Femur (tissue), 1 donor: ENCODE measurements around the gene ATP1A3.
"Not testable (repeated sequence)": the region's sequence is repeated elsewhere in the genome, so short reads cannot be mapped to it uniquely, and the experiment has no call there.

Source experiments
- DNase-seq: peaks from one replicate; pipeline ENCODE4 v3.0.0-alpha.2; 2017

The ATP1A3 gene

GRCh38 chr19:42010245-42011126, 16.5 kb upstream of the ATP1A3 start:
- no peak for DNase-seq

GRCh38 chr19:42006569-42006968, 12.5 kb upstream of the ATP1A3 start:
- DNase-seq = no peak

GRCh38 chr19:42005504-42005903, 11.5 kb upstream of the ATP1A3 start:
- no peak for DNase-seq

- DNase-seq = no peak
Measured at GRCh38 chr19:42003506-42004294, 9.7 kb upstream of the ATP1A3 start.

- DNase-seq = no peak
Measured at GRCh38 chr19:41999878-42000208, 5.8 kb upstream of the ATP1A3 start.

GRCh38 chr19:41999071-41999877, 5.2 kb upstream of the ATP1A3 start:
- DNase-seq = no peak

GRCh38 chr19:41998246-41999020, 4.4 kb upstream of the ATP1A3 start:
- DNase-seq = no peak

- no peak for DNase-seq
Measured at GRCh38 chr19:41997851-41998229, 3.8 kb upstream of the ATP1A3 start.

GRCh38 chr19:41997121-41997850, 3.3 kb upstream of the ATP1A3 start:
- peak; percentile 63 for DNase-seq

- no peak for DNase-seq
Measured at GRCh38 chr19:41995959-41996797, 2.1 kb upstream of the ATP1A3 start.

- DNase-seq = no peak
Measured at GRCh38 chr19:41994994-41995958, 1.2 kb upstream of the ATP1A3 start.

GRCh38 chr19:41994521-41994971, 516 bp upstream of the ATP1A3 start:
- no peak for DNase-seq

GRCh38 chr19:41991925-41992569, 2.0 kb downstream of the ATP1A3 start:
- not testable (repeated sequence) for DNase-seq

GRCh38 chr19:41991025-41991424, 3.0 kb downstream of the ATP1A3 start:
- no peak for DNase-seq

GRCh38 chr19:41990615-41991014, 3.4 kb downstream of the ATP1A3 start:
- DNase-seq = no peak

- DNase-seq = no peak
Measured at GRCh38 chr19:41990028-41990427, 4.0 kb downstream of the ATP1A3 start.

- DNase-seq = no peak
Measured at GRCh38 chr19:41988947-41989346, 5.1 kb downstream of the ATP1A3 start.

- DNase-seq = no peak
Measured at GRCh38 chr19:41987141-41987860, 6.7 kb downstream of the ATP1A3 start.
